Bronchial epithelial cell (primary cell): ENCODE measurements around the gene HVCN1. TPM values are rescaled to one million over a fixed set of nuclear protein-coding genes. Genes with fewer than 3 reads are reported as not detected.

Experiments
- DNase-seq: peaks from one replicate; pipeline ENCODE4 v3.0.0-alpha.2; 2010; ENCODE audit warnings: low read depth
- FAIRE-seq: peaks from 2 replicates; lab custom pipeline; 2011; peaks lifted over from hg19 to GRCh38; lab: Jason Lieb, UNC
- H3K27me3 ChIP-seq: 2 replicates; pipeline ENCODE4 v1.5.1; 2011; ENCODE audit warnings: low read length; ENCODE audit not compliant: control insufficient read depth, insufficient read depth
- H3K36me3 ChIP-seq: 2 replicates; pipeline ENCODE4 v1.5.1; 2011; ENCODE audit warnings: low read length; ENCODE audit not compliant: control insufficient read depth, insufficient read depth
- H3K4me3 ChIP-seq: 2 replicates; pipeline ENCODE4 v1.5.1; 2011; ENCODE audit warnings: mild to moderate bottlenecking, low read depth, low read length, control low read depth
- total RNA-seq: library from RNA; depleted of rRNA; stranded (reverse); fragments of >200 nt; gene quantifications from 2 replicates; pipeline ENCODE4 v1.2.1, GENCODE V29; 2014
- TF ChIP-seq, protein P1 (sequence below): IDR thresholded peaks from 2 replicates; pipeline ENCODE4 v1.5.1; 2011; ENCODE audit warnings: mild to moderate bottlenecking, moderate library complexity, low read length, control low read depth, inconsistent platforms; ENCODE audit not compliant: insufficient read depth, severe bottlenecking

Gene HVCN1
- total RNA-seq, 1 donor from 2014 or later = 0.53 TPM

DNA sequence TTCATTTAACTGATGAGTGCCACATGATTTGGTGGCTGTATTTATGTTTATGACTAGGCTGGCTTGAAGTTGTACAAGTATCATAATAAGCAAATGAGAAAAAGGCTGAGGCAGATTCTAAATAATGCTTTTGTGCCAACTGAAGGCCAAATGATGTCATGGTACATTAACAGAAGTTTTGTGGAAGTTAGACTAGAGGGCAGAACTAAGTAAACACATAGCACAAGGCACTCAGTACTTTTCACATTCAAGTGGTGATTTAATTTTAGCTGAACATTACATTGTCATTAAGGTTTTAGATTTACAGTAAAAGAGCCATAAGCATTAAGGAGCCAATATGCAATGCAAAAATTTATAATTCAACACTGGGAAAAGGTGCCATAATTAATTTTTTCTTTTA lies 32.7 kb upstream of the HVCN1 start:
- DNase-seq (no peak), FAIRE-seq (no peak)
- Histone ChIP-seq H3K27me3 (no peaks in the 10 kb centered on the region), H3K36me3 (peaks cover 17% of the 10 kb centered on the region), H3K4me3 (no peak overlapping the region)
- TF ChIP-seq, protein P1, sequence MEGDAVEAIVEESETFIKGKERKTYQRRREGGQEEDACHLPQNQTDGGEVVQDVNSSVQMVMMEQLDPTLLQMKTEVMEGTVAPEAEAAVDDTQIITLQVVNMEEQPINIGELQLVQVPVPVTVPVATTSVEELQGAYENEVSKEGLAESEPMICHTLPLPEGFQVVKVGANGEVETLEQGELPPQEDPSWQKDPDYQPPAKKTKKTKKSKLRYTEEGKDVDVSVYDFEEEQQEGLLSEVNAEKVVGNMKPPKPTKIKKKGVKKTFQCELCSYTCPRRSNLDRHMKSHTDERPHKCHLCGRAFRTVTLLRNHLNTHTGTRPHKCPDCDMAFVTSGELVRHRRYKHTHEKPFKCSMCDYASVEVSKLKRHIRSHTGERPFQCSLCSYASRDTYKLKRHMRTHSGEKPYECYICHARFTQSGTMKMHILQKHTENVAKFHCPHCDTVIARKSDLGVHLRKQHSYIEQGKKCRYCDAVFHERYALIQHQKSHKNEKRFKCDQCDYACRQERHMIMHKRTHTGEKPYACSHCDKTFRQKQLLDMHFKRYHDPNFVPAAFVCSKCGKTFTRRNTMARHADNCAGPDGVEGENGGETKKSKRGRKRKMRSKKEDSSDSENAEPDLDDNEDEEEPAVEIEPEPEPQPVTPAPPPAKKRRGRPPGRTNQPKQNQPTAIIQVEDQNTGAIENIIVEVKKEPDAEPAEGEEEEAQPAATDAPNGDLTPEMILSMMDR = no peak

DNA sequence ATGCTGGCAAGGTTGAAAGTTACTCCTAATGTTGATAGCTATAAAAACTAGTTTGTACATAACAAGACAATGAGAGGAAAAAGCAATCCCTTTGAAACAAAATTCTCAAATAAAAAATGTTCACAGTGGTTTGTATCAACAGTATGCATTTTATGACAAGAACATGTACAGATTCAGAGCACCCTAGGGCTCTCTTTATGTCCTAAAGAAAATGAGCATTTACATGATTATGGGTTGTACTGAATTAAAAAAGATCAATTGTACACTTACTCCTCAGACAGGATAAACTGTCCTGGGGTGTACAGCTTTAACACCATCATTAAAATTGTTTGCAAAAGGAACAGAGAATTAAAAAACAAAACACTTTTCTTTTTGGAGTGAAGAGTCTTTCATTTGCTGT lies 31.6 kb upstream of the HVCN1 start:
- TF ChIP-seq, protein P1 = no peak
- no peak overlapping the region for H3K4me3 ChIP-seq
- no peak for DNase-seq
- no peaks in the 10 kb centered on the region for H3K27me3 ChIP-seq
- peaks cover 17% of the 10 kb centered on the region for H3K36me3 ChIP-seq
- FAIRE-seq = no peak

DNA sequence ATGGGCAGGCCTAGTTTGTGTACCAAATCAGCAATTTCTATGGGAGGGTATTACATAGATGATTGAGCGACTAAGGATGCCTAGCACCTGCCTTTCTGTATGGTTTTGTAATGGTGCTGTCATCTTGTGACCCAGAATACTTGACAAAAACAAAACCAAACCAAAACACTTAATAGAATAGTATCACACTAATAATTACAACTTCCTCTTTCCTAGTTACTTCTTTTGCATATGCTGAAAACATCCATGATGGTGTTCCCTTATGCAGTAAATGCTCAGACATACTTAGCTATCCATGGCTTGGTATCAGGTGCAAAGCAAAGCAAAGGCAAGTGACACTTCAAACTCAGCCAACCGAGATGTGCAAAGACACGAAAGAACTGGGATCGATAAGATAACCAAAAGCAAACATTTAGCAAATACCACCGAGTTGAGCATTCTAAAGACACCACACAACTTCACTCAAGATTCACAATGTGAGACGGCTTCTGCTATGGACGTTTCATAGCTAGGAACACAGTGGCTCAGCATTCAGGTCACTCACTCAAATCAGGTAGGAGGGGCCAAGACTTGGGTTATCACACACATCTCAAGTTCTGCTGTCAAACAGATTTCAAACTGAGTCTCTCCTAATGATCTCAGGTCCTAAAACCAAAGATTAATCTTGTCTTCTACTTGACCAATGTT lies 29.4 kb upstream of the HVCN1 start:
- no peak for DNase-seq
- Histone ChIP-seq H3K4me3 (no peak overlapping the region), H3K36me3 (peaks cover 14% of the 10 kb centered on the region), H3K27me3 (no peaks in the 10 kb centered on the region)
- no peak for FAIRE-seq
- TF ChIP-seq, protein P1 = no peak

DNA sequence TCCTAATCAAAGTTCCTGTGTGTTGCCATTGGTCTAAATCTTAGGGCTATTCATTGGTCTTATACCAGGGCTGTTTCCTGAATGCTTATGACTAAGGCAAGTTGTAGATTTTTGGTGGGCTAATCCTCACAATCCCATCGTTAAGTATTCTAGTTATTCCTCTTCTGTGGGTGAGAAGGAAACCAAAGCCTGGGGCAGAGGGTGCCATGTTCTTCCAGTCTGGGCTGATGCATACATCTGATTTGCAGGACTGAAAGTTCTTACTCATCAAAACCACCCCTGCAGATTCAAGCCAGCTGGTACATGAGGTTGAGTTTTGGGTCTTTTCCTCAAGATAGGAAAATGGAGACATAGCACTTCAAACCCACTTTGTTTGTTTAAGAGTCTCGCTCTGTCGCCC lies 28.1 kb upstream of the HVCN1 start:
- peaks cover 8% of the 10 kb centered on the region for H3K36me3 ChIP-seq
- TF ChIP-seq, protein P1 = no peak

DNA sequence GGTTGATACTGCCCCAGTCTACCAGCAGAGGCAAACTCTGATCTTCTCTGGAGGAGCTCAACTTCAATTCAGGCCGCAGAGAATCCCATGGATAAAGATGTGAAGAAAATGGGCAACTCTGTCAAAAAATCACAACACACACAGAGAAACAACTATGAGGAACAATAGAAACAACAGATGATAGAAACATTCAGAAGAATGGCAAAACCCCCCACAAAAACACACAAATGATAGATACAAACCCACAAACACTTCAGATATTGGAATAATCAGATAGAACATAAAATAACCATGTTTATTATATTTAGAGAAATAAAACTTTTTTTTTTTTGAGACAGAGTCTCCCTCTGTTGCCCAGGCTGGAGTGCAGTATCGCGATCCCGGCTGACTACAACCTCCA lies 20.0 kb upstream of the HVCN1 start:
- no peaks in the 10 kb centered on the region for H3K36me3 ChIP-seq
- no peaks in the 10 kb centered on the region for H3K27me3 ChIP-seq
- TF ChIP-seq, protein P1 = no peak
- H3K4me3 ChIP-seq = no peak overlapping the region
- no peak for FAIRE-seq
- DNase-seq = no peak

More for the DNA sequence above, 28.1 kb upstream of the HVCN1 start:
- DNase-seq = no peak
- no peak overlapping the region for H3K4me3 ChIP-seq
- no peaks in the 10 kb centered on the region for H3K27me3 ChIP-seq
- no peak for FAIRE-seq

DNA sequence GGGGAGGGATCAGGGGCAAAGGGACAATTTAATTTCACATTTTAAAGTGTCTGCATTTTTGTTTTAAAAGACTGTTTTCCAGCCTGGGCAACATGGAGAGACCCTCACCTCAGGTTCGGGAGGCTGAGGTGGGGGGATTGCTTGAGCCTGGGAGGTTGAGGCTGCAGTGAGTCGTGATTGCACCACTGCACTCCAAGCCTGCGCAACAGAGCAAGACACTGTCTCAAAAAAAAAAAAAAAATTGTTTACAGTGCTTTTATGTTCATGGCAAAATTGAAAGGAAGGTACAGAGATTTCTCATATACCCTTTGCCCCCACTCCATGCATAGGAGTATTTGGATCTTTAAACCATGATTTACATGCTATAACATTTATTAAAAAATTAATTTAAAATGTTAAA lies 16.4 kb upstream of the HVCN1 start:
- TF ChIP-seq, protein P1 = no peak
- H3K27me3 ChIP-seq = no peaks in the 10 kb centered on the region
- no peak overlapping the region for H3K4me3 ChIP-seq
- H3K36me3 ChIP-seq = no peaks in the 10 kb centered on the region
- DNase-seq (no peak), FAIRE-seq (no peak)
